ENCODE results near the gene SMIM9.

Gene SMIM9

GRCh38 chrX:154815274-154815818 lies 19.1 kb downstream of the SMIM9 start:
- 0 out of 2 replicates have a peak, but pooled peaks cover 4% of the 10 kb centered on the region for H3K4me1 ChIP-seq
- no peak overlapping the region for H3K4me3 ChIP-seq (ENCODE audit: low read depth, low read length)
- no peaks in the 10 kb centered on the region for H3K27me3 ChIP-seq
- no peak for DNase-seq
- no peaks in the 10 kb centered on the region for H3K36me3 ChIP-seq
- H3K9me3 ChIP-seq, result no peaks in the 10 kb centered on the region
- no peak for TF ChIP-seq CTCF (IDR thresholded peaks at IDR 0.05; ENCODE audit: low read depth, low read length)

- no peak for TF ChIP-seq CTCF (IDR thresholded peaks at IDR 0.05; ENCODE audit: low read depth, low read length)
- H3K4me1 ChIP-seq, result no peaks in the 10 kb centered on the region
- no peaks in the 10 kb centered on the region for H3K36me3 ChIP-seq
- H3K27me3 ChIP-seq, result no peaks in the 10 kb centered on the region
- H3K4me3 ChIP-seq (ENCODE audit: low read depth, low read length), result no peak overlapping the region
- H3K9me3 ChIP-seq, result no peaks in the 10 kb centered on the region
- DNase-seq, result no peak
Measured at GRCh38 chrX:154813801-154814200, 20.7 kb downstream of the SMIM9 start.

- H3K36me3 ChIP-seq, result no peaks in the 10 kb centered on the region
- no peak overlapping the region for H3K4me3 ChIP-seq (ENCODE audit: low read depth, low read length)
- no peak for DNase-seq
- H3K27me3 ChIP-seq, result no peaks in the 10 kb centered on the region
- no peak for TF ChIP-seq CTCF (IDR thresholded peaks at IDR 0.05; ENCODE audit: low read depth, low read length)
- H3K4me1 ChIP-seq, result no peaks in the 10 kb centered on the region
- H3K9me3 ChIP-seq, result no peaks in the 10 kb centered on the region
Measured at GRCh38 chrX:154812341-154813101, 21.9 kb downstream of the SMIM9 start.

- no peak overlapping the region for H3K4me3 ChIP-seq (ENCODE audit: low read depth, low read length)
- no peaks in the 10 kb centered on the region for H3K27me3 ChIP-seq
- H3K4me1 ChIP-seq, result no peaks in the 10 kb centered on the region
- H3K36me3 ChIP-seq, result no peaks in the 10 kb centered on the region
- TF ChIP-seq CTCF (IDR thresholded peaks at IDR 0.05; ENCODE audit: low read depth, low read length), result no peak
- H3K9me3 ChIP-seq, result no peaks in the 10 kb centered on the region
- DNase-seq, result no peak
Measured at GRCh38 chrX:154809939-154810665, 24.4 kb downstream of the SMIM9 start.

- Histone ChIP-seq H3K36me3 (no peaks in the 10 kb centered on the region), H3K9me3 (no peaks in the 10 kb centered on the region), H3K27me3 (no peaks in the 10 kb centered on the region), H3K4me1 (no peaks in the 10 kb centered on the region), H3K4me3 (ENCODE audit: low read depth, low read length) (no peak overlapping the region)
- TF ChIP-seq CTCF (IDR thresholded peaks at IDR 0.05; ENCODE audit: low read depth, low read length), result no peak
- DNase-seq, result no peak
Measured at GRCh38 chrX:154806837-154807501, 27.5 kb downstream of the SMIM9 start.

Measured in BE2C (cell line).